Prostate gland (tissue), 2 donors: ENCODE data around the gene PLAA.

ENCODE experiments used
- CTCF ChIP-seq, 4 experiments: fragments of 200-600 bp in 2 of 4; fragments of 450-650 bp in 2 of 4; sonication (generic) in 2 of 4; IDR thresholded peaks; 1 replicate in 3 of 4; 2 replicates in 1 of 4; pipeline ENCODE4 v1.5.1; 2016 to 2019; ENCODE audit warnings: antibody characterized with exemption in 4 of 4, mild to moderate bottlenecking in 2 of 4, moderate library complexity in 2 of 4
- POLR2A ChIP-seq: fragments of 450-650 bp; IDR thresholded peaks from one replicate; pipeline ENCODE4 v1.6.1; 2016; ENCODE audit warnings: antibody characterized with exemption, mild to moderate bottlenecking
- POLR2AphosphoS5 ChIP-seq: sonication (generic); formaldehyde crosslinking; IDR thresholded peaks from one replicate; pipeline ENCODE4 v1.6.1; 2017; ENCODE audit warnings: antibody characterized with exemption

GRCh38 chr9:26950521-26950920 lies 3.5 kb upstream of the PLAA start:
- TF ChIP-seq CTCF (IDR thresholded peaks at IDR 0.05) (no peak), POLR2AphosphoS5 (no peak), POLR2A (no peak)
